Type B pancreatic cell (in vitro differentiated cells): Measurements from ENCODE around the gene CIITA. TPM values are rescaled to one million over a fixed set of nuclear protein-coding genes. Genes with fewer than 3 reads are reported as not detected.

Experiments used
- DNase-seq: peaks from one replicate; pipeline ENCODE4 v3.0.0; 2021; ENCODE audit warnings: mixed read lengths; ENCODE audit not compliant: unreplicated experiment; ENCODE audit errors: extremely low spot score
- H3K27ac Mint-ChIP-seq: 2 replicates; pipeline ENCODE4 v1.8.0; 2021; ENCODE audit warnings: mild to moderate bottlenecking, mixed read lengths
- H3K27me3 Mint-ChIP-seq: 2 replicates; pipeline ENCODE4 v1.8.0; 2021; ENCODE audit warnings: mixed read lengths
- H3K36me3 Mint-ChIP-seq: 2 replicates; pipeline ENCODE4 v1.8.0; 2021; ENCODE audit warnings: mixed read lengths
- H3K4me1 Mint-ChIP-seq: one replicate; pipeline ENCODE4 v1.8.0; 2021; ENCODE audit warnings: mixed read lengths; ENCODE audit not compliant: unreplicated experiment
- H3K4me3 Mint-ChIP-seq: 2 replicates; pipeline ENCODE4 v1.8.0; 2021; ENCODE audit warnings: mild to moderate bottlenecking, mixed read lengths
- H3K9me3 Mint-ChIP-seq: 2 replicates; pipeline ENCODE4 v1.8.0; 2021; ENCODE audit warnings: mixed read lengths
- CTCF ChIP-seq: fragments of 200-600 bp; sonication (generic); conservative IDR thresholded peaks from 2 replicates; pipeline ENCODE4 v1.5.0; 2021; ENCODE audit warnings: antibody characterized with exemption, mild to moderate bottlenecking
- total RNA-seq: library from RNA; stranded (reverse); gene quantifications from 2 replicates; pipeline ENCODE4 v1.2.1, GENCODE V29; 2021; ENCODE audit warnings: low replicate concordance

Gene CIITA
- total RNA-seq, 1 donor from 2014 or later = not detected

DNA sequence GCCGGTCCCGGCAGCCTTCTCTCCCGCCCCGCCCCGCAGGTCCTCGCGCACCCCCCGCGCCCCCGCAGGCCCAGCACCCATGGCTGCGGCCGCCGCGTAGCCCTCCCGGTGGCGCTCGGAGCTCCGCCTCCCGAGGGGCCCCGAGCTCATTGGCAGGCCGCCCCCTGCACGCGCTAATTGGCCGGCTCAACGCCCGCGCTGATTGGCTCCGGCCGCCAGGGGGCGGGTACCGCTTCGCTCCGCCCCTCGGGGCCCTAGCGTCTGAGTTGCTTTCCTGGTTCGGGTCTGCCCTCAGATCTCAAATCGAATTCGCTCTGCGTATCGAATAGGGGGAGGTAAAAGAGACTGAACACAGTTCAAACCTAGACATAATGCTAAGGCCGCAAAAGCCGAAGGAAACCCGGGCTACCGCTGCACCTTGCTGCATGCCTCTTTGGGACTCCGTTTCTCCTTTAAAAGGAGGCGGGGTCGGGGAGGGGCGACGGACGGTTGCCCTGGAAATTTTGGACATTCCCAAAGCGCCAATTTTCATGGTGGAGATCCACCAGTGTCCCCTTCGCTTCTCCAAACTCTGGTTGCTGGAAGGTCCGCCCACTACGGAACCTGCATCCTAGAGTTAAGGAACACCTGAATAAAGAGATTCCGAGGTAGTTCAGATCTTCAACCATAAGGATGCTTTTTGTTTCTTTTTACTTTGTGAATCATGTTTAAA, 65.5 kb downstream of the CIITA start, which contains the start of gene DEXI:
DEXI (minus strand) TSS at position 117 of the 712 bp plus-strand sequence. CDS start 463 bp downstream, outside the sequence.
- H3K36me3 Mint-ChIP-seq = peaks cover 11% of the 10 kb centered on the region

DNA sequence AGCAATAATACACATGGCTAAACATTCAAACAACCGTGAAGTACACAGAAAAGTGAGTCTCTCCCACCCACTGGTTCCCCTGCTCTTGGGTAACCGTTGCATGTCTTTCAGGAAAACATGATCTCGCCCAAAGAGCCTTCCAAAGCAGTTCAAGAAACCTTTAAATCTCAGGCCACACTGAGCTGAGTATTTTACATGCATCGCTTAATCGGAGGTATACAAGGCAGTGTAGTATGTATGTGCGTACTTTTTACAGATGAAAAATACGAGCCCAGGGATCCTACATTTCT, 66.0 kb downstream of the CIITA start:
- peaks cover 11% of the 10 kb centered on the region for H3K36me3 Mint-ChIP-seq
- no peak for DNase-seq
- no peaks in the 10 kb centered on the region for H3K27me3 Mint-ChIP-seq
- H3K27ac Mint-ChIP-seq = no peak overlapping the region
- peak overlapping the region; percentile 84 for H3K4me3 Mint-ChIP-seq
- no peak for TF ChIP-seq CTCF
- peaks cover 56% of the 10 kb centered on the region for H3K4me1 Mint-ChIP-seq
- H3K9me3 Mint-ChIP-seq = no peaks in the 10 kb centered on the region

More for the DNA sequence above, 65.5 kb downstream of the CIITA start, which contains the start of gene DEXI:
- DNase-seq = peak; percentile 95
- Mint-ChIP-seq H3K27ac (peak within 1 kb of the TSS; percentile 81), H3K9me3 (no peaks in the 10 kb centered on the region), H3K27me3 (no peaks in the 10 kb centered on the region), H3K4me1 (peaks cover 58% of the 10 kb centered on the region), H3K4me3 (peak within 1 kb of the TSS; percentile 95)
- TF ChIP-seq CTCF = peak; percentile 19

- no peaks in the 10 kb centered on the region for H3K9me3 Mint-ChIP-seq
- peaks cover 53% of the 10 kb centered on the region for H3K4me1 Mint-ChIP-seq
- DNase-seq = peak; percentile 97
- peaks cover 8% of the 10 kb centered on the region for H3K36me3 Mint-ChIP-seq
- H3K27me3 Mint-ChIP-seq = no peaks in the 10 kb centered on the region
- peak within 1 kb of the TSS; percentile 87 for H3K4me3 Mint-ChIP-seq
- peak within 1 kb of the TSS; percentile 82 for H3K27ac Mint-ChIP-seq
- no peak for TF ChIP-seq CTCF
These were observed 67.5 kb downstream of the CIITA start, which contains the start of gene CLEC16A for GRCh38 chr16:10944249-10945064. Gene CLEC16A (plus strand): TSS chr16:10944564. CDS start chr16:10944718, 154 bp downstream.

- no peaks in the 10 kb centered on the region for H3K9me3 Mint-ChIP-seq
- H3K4me1 Mint-ChIP-seq = peaks cover 53% of the 10 kb centered on the region
- H3K4me3 Mint-ChIP-seq = peak overlapping the region; percentile 87
- peak overlapping the region; percentile 82 for H3K27ac Mint-ChIP-seq
- H3K36me3 Mint-ChIP-seq = peaks cover 5% of the 10 kb centered on the region
- no peak for TF ChIP-seq CTCF
- DNase-seq = no peak
- no peaks in the 10 kb centered on the region for H3K27me3 Mint-ChIP-seq
These were observed 68.2 kb downstream of the CIITA start for GRCh38 chr16:10945065-10945787.

GRCh38 chr16:10946308-10946707, 69.3 kb downstream of the CIITA start:
- peak overlapping the region; percentile 87 for H3K4me3 Mint-ChIP-seq
- H3K36me3 Mint-ChIP-seq = no peaks in the 10 kb centered on the region
- no peak for DNase-seq
- no peaks in the 10 kb centered on the region for H3K9me3 Mint-ChIP-seq
- no peaks in the 10 kb centered on the region for H3K27me3 Mint-ChIP-seq
- no peak for TF ChIP-seq CTCF
- H3K4me1 Mint-ChIP-seq = peaks cover 56% of the 10 kb centered on the region
- H3K27ac Mint-ChIP-seq = peak overlapping the region; percentile 77
